ENCODE data around the gene PSMB8. TPM values are rescaled to one million over a fixed set of nuclear protein-coding genes. Genes with fewer than 3 reads are reported as not detected.
A peak's percentile ranks its signal among the peaks of the same experiment; 100 is the strongest.

The PSMB8 gene
- polyA plus RNA-seq, 1 experiment: 62.0 TPM

- DNase-seq (ENCODE audit: low read depth, low spot score): no peak
- Histone ChIP-seq H3K27me3 (ENCODE audit: control insufficient read depth, insufficient read depth, low read length) (peaks cover 11% of the 10 kb centered on the region), H3K4me3 (ENCODE audit: low read depth, low read length) (no peak overlapping the region), H3K9me3 (ENCODE audit: control insufficient read depth, insufficient read depth, low read length) (peaks cover 4% of the 10 kb centered on the region; the same call in 1 of the 2 replicates), H3K27ac (ENCODE audit: low read depth, low read length) (no peak overlapping the region)
- ChIA-PET POLR2A (no interaction called here), CTCF (interaction anchor here (1.3 to 3.5 kb wide), 5 partner anchors 13 to 386 kb away, joined by 4 to 26 read pairs (median 7); partner anchors contain the start of gene TAP2)
- TF ChIP-seq CTCF (IDR thresholded peaks at IDR 0.05; ENCODE audit: low read depth, low read length): no peak
Observed at GRCh38 chr6:32799168-32799567, 44.7 kb downstream of the PSMB8 start.

GRCh38 chr6:32796848-32797776 is 46.7 kb downstream of the PSMB8 start:
- ChIA-PET CTCF (interaction anchor here (0.6 to 3.4 kb wide), 12 partner anchors 11 to 384 kb away, joined by 3 to 26 read pairs (median 3); partner anchors contain the start of gene TAP2), POLR2A (no interaction called here)
- peak; percentile 77 for TF ChIP-seq CTCF (IDR thresholded peaks at IDR 0.05; ENCODE audit: low read depth, low read length)
- Histone ChIP-seq H3K4me3 (ENCODE audit: low read depth, low read length) (peak overlapping the region; percentile 47), H3K27ac (ENCODE audit: low read depth, low read length) (no peak overlapping the region), H3K27me3 (ENCODE audit: control insufficient read depth, insufficient read depth, low read length) (peaks cover 13% of the 10 kb centered on the region), H3K9me3 (ENCODE audit: control insufficient read depth, insufficient read depth, low read length) (peaks cover 4% of the 10 kb centered on the region; the same call in 1 of the 2 replicates)
- DNase-seq (ENCODE audit: low read depth, low spot score): no peak

GRCh38 chr6:32794510-32794909 is 49.3 kb downstream of the PSMB8 start:
- TF ChIP-seq CTCF (IDR thresholded peaks at IDR 0.05; ENCODE audit: low read depth, low read length): no peak
- peaks cover 19% of the 10 kb centered on the region for H3K27me3 ChIP-seq (ENCODE audit: control insufficient read depth, insufficient read depth, low read length)
- ChIA-PET CTCF (interaction anchor here (0.6 to 1.9 kb wide), 6 partner anchors 9 to 599 kb away, joined by 3 to 16 read pairs (median 4); no protein-coding TSS in a partner anchor), POLR2A (no interaction called here)
- no peak overlapping the region for H3K4me3 ChIP-seq (ENCODE audit: low read depth, low read length)
- no peak for DNase-seq (ENCODE audit: low read depth, low spot score)
- peaks cover 4% of the 10 kb centered on the region; the same call in 1 of the 2 replicates for H3K9me3 ChIP-seq (ENCODE audit: control insufficient read depth, insufficient read depth, low read length)
- no peak overlapping the region for H3K27ac ChIP-seq (ENCODE audit: low read depth, low read length)

- Histone ChIP-seq H3K27ac (ENCODE audit: low read depth, low read length) (no peak overlapping the region), H3K27me3 (ENCODE audit: control insufficient read depth, insufficient read depth, low read length) (peaks cover 21% of the 10 kb centered on the region), H3K4me3 (ENCODE audit: low read depth, low read length) (no peak overlapping the region), H3K9me3 (ENCODE audit: control insufficient read depth, insufficient read depth, low read length) (no peaks in the 10 kb centered on the region)
- ChIA-PET CTCF (interaction anchor here (0.6 to 1.9 kb wide), 5 partner anchors 45 to 550 kb away, joined by 3 to 16 read pairs (median 3); partner anchors contain the start of gene TAP2), POLR2A (no interaction called here)
- no peak for TF ChIP-seq CTCF (IDR thresholded peaks at IDR 0.05; ENCODE audit: low read depth, low read length)
- no peak for DNase-seq (ENCODE audit: low read depth, low spot score)
Observed at GRCh38 chr6:32792901-32793435, 50.9 kb downstream of the PSMB8 start.

Other genes with a start within 250 kb of the PSMB8 start
- gene HLA-DQA1, start 206.6 kb downstream of the PSMB8 start, polyA plus RNA-seq (2011; rRNA removed): not detected in 2 replicates
- not detected in 2 replicates for gene HLA-DQB1, start 177.4 kb downstream of the PSMB8 start, polyA plus RNA-seq (2011; rRNA removed)
- gene HLA-DQA2, start 102.7 kb downstream of the PSMB8 start, polyA plus RNA-seq (2011; rRNA removed): not detected in 2 replicates
- gene HLA-DQB2, start 80.5 kb downstream of the PSMB8 start, polyA plus RNA-seq (2011; rRNA removed): not detected in 2 replicates
- not detected in 2 replicates for gene HLA-DOB, start 27.0 kb downstream of the PSMB8 start, polyA plus RNA-seq (2011; rRNA removed)
- 15.3 and 15.4 TPM in 2 replicates for gene TAP2, start 5.3 kb downstream of the PSMB8 start, polyA plus RNA-seq (2011; rRNA removed)
- 38.6 and 43.6 TPM in 2 replicates for gene TAP1, start 9.7 kb upstream of the PSMB8 start, polyA plus RNA-seq (2011; rRNA removed)
- gene PSMB9, start 10.1 kb upstream of the PSMB8 start, polyA plus RNA-seq (2011; rRNA removed): 34.8 and 38.4 TPM in 2 replicates
- 0.07 and 0.12 TPM in 2 replicates for gene HLA-DMB, start 97.0 kb upstream of the PSMB8 start, polyA plus RNA-seq (2011; rRNA removed)
- 7.1 and 8.2 TPM in 2 replicates for gene HLA-DMA, start 109.0 kb upstream of the PSMB8 start, polyA plus RNA-seq (2011; rRNA removed)
- gene BRD2, start 124.5 kb upstream of the PSMB8 start, polyA plus RNA-seq (2011; rRNA removed): 110 and 138 TPM in 2 replicates
- gene HLA-DOA, start 165.5 kb upstream of the PSMB8 start, polyA plus RNA-seq (2011; rRNA removed): 0.02 TPM in 1 of 2 replicates, not detected in the other
- gene HLA-DPA1, start 229.6 kb upstream of the PSMB8 start, polyA plus RNA-seq (2011; rRNA removed): 0.10 and 0.15 TPM in 2 replicates
- gene HLA-DPB1, start 231.9 kb upstream of the PSMB8 start, polyA plus RNA-seq (2011; rRNA removed): 0.94 and 1.6 TPM in 2 replicates